HT1080 (cell line): Measurements from ENCODE around the gene SCO1. TPM values are rescaled to one million over a fixed set of nuclear protein-coding genes. Genes with fewer than 3 reads are reported as not detected.
"Not testable (repeated sequence)": the region's sequence is repeated elsewhere in the genome, so short reads cannot be mapped to it uniquely, and the experiment has no call there.

Experiments
- DNase-seq: peaks from one replicate; pipeline ENCODE4 v3.0.0-alpha.2; 2015; ENCODE audit warnings: low read depth
- polyA plus RNA-seq, 2 experiments: library from polyadenylated mRNA; depleted of rRNA; stranded (reverse); fragments of >200 nt; gene quantifications; 2 replicates each; pipeline ENCODE4 v1.2.3, GENCODE V29; 2015
- total RNA-seq: library from RNA; depleted of rRNA; stranded (reverse); fragments of >200 nt; shearing (Covaris generic); gene quantifications from 2 replicates; pipeline ENCODE4 v1.2.3, GENCODE V29; 2014; rRNA removed

The SCO1 gene
- total RNA-seq: 78.5 and 118 TPM in 2 replicates
- polyA plus RNA-seq (2015; cell fraction: cytosol; rRNA removed): 40.0 and 42.4 TPM in 2 replicates
- polyA plus RNA-seq (2015; cell fraction: nucleus; rRNA removed): 55.2 and 56.2 TPM in 2 replicates

DNA sequence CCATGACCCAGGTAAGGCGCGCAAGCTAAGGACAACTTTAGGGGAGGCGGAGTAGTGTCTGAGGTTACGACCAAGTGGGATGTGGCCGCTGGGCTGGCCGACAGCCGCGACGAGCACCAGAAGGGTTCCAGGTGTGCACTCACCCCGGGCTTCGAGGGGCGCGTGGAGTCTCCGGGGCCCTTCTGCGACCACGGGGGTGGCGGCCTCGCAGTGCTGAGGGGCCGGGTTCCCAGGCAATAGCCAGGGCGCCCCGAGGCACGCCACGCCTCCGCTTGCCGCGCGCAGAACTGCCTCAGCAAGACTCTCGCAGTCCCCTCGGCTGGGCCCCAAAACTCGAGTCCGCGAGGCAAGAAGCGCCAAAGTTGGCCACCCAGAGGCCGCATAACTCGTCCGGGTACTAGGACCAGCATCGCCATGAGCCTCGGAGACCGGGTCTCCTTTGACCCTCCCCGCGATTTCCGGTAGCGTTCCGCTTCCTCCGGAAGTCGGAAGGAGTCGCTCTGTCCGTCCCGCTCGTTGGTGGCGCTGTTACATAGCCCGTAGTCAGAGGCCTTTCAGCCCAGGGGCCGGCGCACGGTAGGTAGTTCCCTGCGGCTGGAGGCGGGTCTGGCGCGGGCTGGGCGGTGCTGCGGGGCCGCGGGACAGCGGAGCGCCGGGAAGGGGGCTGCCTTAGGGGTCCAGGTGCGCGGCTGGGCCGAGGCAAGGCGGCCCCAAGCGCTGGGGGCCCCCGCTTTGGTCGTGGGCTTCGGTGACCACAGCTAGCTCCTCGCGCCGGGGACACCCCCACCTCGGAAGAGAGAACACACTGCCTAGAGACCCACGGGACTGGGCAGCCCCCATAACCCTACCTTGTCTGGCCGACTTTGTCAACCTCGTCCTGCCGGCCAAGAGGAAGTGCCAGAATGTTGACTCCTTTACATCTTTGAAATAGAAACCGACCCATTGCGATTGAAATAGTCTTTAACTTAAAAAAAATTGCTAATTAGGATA, at the start of gene SCO1, which contains the start of gene ADPRM:
TSS of gene SCO1 (minus strand) at position 442 of the 990 bp plus-strand sequence. CDS start at position 416, 26 bp downstream.
TSS of gene ADPRM (plus strand) at position 503 of the 990 bp plus-strand sequence. CDS start 7,333 bp downstream, outside the sequence.
- DNase-seq: peak; percentile 93

DNA sequence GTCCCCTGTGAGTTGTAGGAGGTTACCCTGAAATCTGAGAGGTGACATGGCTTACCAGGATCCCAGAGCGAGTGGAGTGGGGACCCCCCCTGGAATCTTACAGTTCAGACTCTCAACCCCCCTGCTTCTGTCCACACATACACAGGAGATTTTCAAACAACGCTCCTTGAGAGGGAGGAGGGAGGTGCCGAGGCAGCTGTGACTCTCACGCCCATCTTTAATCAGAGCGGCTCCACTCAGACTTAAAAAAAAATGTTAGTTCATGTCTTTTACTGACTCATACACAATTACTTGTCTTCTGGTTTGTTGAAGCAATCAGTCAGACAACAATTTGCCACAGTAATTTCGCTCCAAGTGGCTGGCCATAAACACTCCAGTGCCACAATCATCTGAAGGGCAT, 47.9 kb upstream of the SCO1 start:
- no peak for DNase-seq

DNA sequence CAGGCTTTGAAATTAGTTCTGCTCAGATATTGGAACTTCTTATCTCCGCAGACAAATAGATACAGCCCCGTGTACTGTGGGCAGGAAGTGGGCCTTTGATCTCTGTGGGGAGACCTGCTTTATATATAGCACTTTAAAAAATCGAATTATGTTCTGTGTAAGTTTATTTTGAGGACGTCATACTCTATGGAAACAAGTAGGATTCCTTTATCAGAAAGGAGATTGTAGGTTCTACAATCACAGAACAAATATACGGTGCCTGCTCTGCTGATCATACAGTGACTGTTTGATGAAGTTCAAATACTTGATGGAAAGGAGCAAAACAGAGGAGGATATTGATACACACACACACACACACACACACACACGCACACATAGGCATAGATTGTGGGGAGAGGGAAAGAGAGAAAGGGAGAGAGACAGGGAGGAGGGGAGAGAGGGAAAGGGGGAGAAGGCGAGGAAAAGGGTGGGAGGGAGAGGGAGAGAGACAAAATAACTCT, 47.2 kb upstream of the SCO1 start:
- no peak for DNase-seq

DNA sequence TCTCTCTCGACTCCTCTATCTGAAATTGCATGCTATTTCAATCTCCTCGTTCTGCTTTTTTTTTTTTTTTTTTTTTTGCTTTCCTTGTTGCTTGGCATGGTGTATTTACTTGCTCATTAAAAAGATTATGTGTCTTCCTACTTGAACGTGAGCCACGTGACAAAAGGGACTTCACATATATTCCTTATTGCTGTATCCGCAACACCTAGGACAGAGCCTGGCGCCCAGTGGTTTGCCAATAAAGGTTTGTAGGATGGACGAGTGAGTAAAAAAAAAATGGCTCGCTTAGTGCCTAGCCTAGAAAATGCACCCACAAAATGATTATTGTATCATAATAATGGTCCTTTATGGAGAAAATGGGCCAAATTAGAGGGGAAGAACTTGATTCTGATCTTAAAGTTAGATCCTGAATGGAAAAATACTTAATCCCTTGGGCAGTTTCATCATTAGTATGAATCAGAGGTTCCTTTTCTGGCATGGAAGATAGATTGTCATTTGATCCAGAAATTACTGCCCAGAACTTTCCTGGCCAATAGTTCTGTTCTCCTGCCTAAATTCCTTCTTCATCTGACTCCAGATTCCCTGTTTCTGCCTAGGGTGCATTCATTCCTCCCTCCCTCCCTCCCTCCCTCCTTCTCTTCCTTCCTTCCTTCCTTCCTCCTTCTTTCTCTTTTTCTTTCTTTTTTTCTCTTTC, 46.1 kb upstream of the SCO1 start:
- no peak for DNase-seq

DNA sequence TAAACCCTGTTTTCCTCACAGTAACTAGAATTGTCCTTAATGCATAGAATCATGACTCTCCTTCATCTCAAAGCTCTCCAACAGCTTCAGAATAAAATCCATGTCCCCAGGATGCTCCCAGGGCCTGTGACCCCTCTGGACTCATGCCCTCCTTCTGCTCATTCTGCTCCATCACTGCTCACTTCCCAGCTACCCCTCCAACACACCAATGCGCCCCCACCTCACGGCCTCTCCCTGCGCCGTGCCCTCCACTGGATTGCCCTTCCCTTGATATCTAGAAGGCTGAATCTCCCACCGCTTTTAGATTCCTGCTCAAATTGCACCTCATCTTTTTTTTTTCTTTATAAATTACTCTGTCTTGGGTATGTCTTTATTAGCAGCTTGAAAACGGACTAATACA, 45.1 kb upstream of the SCO1 start:
- no peak for DNase-seq

DNA sequence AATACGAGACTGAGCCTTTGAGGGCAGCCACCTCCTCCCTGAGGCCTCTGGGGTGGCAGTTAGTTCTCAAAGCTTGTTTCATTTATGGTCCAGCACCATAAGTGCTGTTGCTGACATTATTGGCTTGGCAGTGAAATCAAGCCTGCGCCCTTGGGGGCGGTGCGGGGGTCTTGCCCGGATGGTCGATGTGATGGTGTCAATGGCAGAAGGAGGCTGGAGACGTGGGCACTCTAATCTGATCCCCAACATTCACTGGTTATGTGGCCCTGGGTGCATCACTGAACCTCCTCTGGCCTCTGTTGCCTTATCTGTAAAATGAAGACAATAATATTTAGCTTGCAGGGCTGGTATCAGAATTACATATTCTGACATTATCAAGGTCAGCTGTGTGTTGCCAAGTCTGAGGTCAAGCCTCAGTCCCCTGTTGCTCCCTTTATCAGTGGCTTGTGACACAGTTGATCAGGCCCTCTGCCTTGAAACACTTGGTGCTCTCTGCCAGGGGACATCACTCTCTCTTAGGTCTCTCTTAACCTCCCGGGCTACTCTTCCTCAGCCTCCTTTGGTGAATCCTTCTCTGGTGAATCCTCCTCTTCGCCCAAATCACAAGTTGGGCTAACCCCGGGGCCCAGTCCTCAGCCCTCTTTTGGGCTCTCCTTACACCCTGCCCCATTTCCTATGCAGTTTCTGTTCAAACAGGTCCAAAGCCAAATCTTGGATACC, 44.2 kb upstream of the SCO1 start:
- DNase-seq: no peak

DNA sequence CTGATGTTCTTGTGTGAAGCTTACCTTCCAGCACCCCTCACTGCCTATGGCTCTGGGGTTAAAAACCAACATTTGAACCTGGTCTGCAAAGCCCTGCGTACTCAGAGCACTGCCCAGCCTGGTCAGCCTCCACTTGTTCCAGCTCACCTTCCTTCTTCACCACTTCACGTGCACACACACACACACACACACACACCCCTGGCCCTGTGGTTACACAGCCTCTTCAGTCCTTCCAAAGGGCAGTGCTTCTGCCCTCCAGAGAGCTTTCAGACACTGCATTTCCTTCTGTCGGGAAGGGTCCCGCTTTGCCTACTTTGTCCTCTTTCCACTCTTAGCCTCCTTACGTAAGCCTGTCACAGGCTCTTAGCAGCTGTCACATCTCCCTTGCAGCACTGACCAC, 42.1 kb upstream of the SCO1 start:
- no peak for DNase-seq

DNA sequence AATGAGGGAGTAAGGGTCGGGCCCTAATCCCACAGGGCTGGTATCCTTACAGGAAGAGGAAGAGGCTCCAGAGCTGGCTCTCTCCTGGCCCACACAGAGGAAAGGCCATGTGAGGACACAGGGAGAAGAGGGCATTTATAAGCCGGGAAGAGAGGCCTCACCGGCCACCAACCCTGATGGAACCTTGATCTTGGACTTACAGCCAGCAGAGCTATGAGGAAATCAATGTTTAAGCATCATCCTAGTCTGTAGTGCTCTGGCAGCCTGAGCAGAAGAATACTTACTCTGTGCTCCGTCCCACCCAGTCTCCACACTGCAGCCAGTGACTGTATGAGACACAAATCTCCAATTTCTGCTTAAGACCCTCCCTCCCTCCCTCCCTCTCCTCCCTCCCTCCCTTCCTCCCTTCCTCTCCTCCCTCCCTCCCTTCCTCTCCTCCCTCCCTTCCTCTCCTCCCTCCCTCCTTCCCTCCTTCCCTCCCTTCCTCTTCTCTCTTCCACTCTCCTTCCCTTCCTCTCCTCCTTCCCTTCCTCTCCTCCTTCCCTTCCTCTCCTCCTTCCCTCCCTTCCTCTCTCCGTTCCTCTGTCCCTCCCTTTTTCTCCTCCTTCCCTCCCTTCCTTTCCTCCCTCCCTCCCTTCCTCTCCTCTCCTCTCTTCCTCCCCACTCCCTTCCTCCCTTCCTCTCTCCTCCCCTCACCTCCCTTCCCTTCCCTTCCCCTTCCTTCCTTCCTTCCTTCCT, 41.4 kb upstream of the SCO1 start:
- no peak for DNase-seq

DNA sequence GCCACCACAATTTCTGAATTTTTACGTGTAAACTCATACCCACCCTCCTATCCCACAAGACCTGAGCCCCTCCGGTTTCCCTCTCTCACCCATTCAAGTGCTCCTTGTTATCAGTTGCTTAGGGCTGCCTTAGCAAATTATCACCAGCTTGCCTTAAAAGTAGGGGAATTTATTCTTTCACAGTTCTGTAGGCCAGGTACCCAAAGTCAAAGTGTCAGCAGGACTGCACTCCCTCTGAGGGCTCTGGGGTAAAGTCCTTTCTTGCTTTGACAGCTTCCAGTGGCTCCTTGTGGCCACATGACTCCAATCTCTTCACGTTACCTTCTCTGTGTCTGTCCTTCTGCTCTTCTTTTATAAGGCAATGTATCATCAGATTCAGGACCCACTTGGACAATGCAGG, 40.4 kb upstream of the SCO1 start:
- DNase-seq: no peak

DNA sequence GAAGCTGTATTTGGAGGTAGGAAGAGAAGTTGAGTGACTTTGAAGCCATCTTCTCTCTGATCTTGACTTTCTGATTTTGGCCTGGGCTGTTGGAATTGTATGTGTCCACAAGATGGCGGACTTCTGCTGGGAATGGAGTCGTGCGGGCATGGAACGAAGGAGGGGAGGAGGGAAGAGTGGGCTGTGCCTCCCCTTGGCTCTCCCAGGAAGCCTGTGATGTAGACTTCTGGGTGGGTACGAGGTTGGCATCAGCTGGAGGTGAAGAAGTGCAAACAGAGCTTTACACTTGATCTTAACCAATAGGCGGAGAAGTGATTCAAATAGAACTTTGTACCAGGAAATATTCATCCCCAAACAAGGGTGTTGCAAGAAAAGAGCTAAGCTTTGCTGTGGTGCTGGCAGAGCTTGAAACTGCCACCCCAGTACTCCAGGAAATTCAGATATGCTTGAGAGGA, 39.9 kb upstream of the SCO1 start:
- DNase-seq: peak; percentile 46

DNA sequence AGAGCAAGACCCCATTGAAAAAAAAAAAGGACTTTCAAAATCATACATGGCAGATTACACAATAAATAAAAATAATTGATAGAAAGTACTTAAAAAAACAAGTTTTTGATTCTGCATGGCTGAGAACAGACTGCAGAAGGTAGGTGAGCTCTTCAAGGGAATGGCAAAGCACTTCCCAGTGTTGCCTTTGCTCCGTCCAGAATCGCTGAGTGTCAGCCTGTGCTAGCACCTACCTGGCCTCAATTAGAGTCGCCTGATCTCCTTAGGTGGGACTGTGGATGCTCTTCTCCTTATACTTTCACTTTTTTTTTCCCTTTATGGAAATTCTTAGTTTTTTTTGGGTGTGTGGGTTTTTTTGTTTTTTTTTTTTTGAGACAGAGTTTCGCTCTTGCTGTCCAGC, 38.5 kb upstream of the SCO1 start:
- DNase-seq: no peak

DNA sequence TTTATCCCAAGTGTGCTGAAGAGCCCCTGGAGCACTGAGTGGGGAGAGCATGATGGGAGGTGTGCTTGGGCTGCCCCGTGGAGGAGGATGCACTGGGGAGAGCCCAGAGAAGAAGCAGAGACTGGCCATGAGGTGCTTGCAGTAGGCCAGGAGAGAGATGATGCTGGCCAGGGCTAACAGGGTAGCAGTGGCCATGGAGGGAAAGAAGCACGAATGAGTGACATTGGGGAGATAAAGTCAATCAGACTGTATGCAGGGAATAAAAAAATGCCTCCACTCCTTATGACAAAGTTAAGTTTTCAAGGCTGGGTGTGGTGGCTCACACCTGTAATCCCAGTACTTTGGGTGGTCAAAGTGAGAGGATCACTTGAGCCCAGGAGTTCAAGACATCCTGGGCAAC, 37.9 kb upstream of the SCO1 start:
- no peak for DNase-seq

DNA sequence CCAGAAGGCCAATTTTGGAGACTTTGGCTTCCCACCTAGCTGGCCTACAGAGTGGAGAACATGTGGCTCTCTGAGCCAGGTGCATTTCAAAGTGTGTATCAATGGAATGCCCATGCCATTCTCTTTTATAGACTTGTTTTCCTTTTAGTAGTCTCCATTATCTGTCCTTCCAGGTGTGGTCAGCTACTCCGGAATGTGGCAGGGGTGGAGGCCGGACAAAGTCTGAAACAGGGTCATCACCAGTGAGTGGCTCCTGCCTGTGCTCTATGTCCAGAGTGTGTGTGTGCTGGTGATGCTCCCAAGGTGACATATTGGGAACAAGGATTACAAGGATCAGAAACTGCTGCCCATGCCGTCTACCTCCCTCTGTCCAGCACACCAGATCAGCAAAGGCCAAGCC, 36.3 kb upstream of the SCO1 start:
- no peak for DNase-seq

DNA sequence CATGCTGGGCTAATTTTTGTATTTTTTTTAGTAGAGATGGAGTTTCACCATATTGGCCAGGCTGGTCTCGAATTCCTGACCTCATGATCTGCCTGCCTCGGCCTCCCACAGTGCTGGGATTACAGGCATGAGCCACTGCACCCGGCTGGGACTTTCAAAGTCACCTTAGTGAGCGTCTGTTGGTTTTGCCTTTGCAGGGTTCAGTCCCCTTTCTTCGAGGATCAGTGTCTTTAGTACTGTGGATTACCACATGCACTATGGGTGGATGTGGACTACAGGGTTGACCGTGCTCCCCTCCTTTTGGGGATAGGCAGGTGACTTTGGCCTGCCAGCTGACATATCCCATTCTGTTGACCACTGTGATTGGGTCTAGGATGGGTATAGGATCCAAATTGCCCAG, 34.8 kb upstream of the SCO1 start:
- not testable (repeated sequence) for DNase-seq

DNA sequence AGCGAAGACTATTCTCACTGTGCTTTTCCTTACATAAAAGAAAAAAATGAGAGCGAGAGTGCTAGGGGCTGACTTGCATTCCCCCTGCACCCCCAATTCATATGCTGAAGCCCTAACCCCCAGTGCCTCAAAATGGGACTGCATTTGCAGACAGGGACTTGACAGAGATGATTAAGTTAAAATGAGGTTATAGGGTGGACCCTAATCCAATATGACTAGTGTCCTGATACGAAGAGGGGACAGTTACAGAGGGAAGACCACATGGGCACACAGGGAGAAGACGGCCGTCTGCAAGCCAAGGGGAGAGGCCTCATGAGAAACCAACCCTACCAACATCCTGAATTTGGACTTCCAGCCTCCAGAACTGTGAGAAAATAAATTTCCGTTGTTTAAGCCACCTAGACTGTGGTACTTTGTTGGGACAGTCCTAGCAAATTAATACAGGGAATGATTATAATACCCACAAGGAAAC, 34.1 kb upstream of the SCO1 start:
- DNase-seq: no peak

DNA sequence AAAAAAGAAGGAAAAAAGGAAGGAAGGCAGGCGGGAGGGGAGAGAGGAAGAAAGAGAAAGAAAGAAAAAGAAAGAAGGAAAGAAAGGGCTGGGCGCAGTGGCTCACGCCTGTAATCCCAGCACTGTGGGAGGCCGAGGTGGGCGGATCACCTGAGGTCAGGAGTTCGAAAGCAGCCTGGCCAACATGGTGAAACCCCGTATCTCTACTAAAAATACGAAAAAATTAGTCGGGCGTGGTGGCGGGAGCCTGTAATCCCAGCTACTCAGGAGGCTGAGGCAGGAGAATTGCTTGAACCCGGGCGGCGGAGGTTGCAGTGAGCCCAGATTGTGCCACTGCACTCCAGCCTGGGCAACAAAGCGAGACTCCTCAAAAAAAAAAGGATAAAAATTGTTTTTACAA, 32.9 kb upstream of the SCO1 start:
- DNase-seq: not testable (repeated sequence)

DNA sequence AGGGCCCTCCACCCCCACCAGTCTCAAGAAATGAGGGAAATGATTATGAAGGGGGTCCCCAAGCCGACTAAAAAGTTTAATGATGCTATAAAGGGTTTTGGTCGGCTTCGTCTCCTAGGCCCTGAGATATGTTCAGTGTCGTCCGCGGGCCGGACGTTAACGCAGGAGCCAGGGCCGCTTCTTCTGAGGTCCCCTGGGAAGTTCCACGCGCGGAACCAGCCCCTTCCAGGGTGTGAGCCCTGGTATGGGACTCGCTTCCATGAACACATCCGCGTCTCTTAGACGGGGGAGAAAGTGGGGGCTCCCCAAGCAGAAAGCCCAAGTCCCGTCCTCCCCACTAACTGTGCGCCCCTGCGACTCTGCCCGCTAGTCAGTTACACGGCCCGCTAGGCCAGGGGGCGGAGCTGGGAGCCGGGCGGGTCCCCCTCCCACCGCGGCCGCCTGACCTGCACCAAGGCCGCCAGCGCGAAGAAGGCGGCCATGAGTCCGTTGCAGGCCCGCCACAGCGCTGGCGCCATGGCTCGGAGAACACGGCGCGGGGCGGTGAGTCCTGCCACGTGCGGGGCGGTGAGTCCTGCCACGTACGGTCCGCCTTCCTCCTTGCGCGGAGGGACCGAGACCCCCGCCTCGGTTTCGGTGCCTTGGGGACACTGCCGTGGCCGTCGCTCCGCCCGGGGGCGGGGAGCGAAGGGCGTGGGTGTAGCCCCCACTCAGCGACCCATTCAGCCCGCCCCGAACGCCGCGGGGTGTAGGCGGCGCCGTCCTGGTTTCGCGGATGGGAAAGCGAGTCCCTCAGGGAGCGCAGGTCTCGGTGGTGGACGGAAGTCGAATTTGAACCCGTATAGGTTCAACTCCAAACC, 32.2 kb upstream of the SCO1 start, which contains the start of gene TMEM220:
TSS of gene TMEM220 (minus strand) at position 690 of the 860 bp plus-strand sequence. CDS start at position 518, 172 bp downstream.
- DNase-seq: peak; percentile 11

DNA sequence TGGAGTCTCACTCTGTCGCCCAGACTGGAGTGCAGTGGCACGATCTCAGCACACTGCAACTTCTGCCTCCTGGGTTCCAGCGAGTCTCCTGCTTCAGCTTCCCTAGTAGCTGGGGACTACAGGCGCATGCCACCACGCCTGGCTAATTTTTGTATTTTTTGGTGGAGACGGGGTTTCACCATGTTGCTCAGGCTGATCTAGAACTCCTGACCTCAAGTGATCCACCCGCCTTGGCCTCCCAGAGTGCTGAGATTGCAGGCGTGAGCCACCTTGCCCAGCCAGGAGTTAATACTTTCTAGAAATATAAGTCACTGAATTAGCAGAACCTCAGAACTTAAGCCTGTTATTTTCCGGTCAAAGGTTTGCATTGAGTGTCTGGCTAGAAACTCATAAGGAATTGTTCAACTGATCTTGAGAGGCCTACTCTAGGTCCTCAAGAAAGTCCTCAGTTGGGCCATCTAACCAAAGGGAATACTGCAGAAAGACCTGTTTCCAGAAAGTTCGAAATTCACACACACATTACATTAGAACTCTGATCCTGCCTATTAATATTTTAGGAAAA, 31.1 kb upstream of the SCO1 start:
- DNase-seq: no peak

DNA sequence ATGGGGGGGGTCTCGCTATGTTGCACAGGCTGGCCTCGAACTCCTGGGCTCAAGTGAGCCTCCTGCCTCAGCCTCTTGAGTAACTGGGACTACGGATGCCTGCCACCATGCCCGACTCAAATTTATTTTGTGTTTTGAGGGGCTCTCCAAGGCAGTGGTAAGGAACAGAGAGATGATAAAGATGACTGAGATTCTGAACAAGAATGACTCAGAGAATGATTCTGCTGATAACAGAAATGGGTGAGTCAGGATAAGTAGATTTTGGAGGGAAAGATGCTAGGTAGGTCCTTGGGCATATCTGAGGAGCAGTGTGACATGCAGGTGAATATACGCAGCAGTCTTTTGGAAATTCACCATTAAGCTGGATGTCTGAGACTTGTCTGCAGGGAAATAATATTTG, 29.9 kb upstream of the SCO1 start:
- DNase-seq: no peak
